K562 (cell line): ENCODE results near the gene LUZP1. TPM values are rescaled to one million over a fixed set of nuclear protein-coding genes. Genes with fewer than 3 reads are reported as not detected.

Source experiments
- CREM ChIP-seq: IDR thresholded peaks from 2 replicates; pipeline ENCODE4 v1.6.1; 2014; ENCODE audit warnings: antibody characterized with exemption, low read depth
- CXXC5 ChIP-seq: fragments of 250-450 bp; sonication (Bioruptor Pico); IDR thresholded peaks from 2 replicates; pipeline ENCODE4 v1.8.0; 2022; ENCODE audit warnings: inconsistent platforms, mild to moderate bottlenecking, moderate library complexity
- DIDO1 ChIP-seq: fragments of 450-650 bp; IDR thresholded peaks from 2 replicates; pipeline ENCODE4 v1.6.1; 2016; ENCODE audit warnings: low read depth, missing biosample characterization, missing genetic modification characterization
- EP400 ChIP-seq: fragments of 450-650 bp; IDR thresholded peaks from 2 replicates; pipeline ENCODE4 v1.6.1; 2017; ENCODE audit warnings: antibody characterized with exemption, mild to moderate bottlenecking, moderate library complexity
- ESRRA ChIP-seq: fragments of 450-650 bp; IDR thresholded peaks from 2 replicates; pipeline ENCODE4 v1.6.1; 2014; ENCODE audit warnings: low read depth, mild to moderate bottlenecking, moderate library complexity, borderline replicate concordance
- GATAD2A ChIP-seq: fragments of 450-650 bp; IDR thresholded peaks from 2 replicates; pipeline ENCODE4 v1.6.1; 2017
- KHSRP ChIP-seq: fragments of 450-650 bp; IDR thresholded peaks from 2 replicates; pipeline ENCODE4 v1.6.1; 2017
- MYC ChIP-seq, 2 experiments: fragments of 250-450 bp in 1 of 2; sonication (Bioruptor Pico) in 1 of 2; IDR thresholded peaks; 2 replicates each; pipeline versions ENCODE4 v1.5.1 to v1.6.1; 2012 to 2021; ENCODE audit warnings: low read depth in 2 of 2, borderline replicate concordance in 1 of 2, improper control_type of control experiment in 1 of 2, low read length in 1 of 2, mild to moderate bottlenecking in 1 of 2, moderate library complexity in 1 of 2
- PHF8 ChIP-seq: fragments of 200-600 bp; sonication (generic); IDR thresholded peaks from 2 replicates; pipeline ENCODE4 v1.6.1; 2012; ENCODE audit warnings: mixed run types, mild to moderate bottlenecking, inconsistent platforms, low read length, moderate library complexity, borderline replicate concordance
- POLR2A ChIP-seq: fragments of 450-650 bp; conservative IDR thresholded peaks from 2 replicates; pipeline ENCODE4 v1.6.1; 2016
- SMC3 ChIP-seq: conservative IDR thresholded peaks from 2 replicates; pipeline ENCODE4 v1.6.1; 2011; ENCODE audit warnings: low read depth, low read length, improper control_type of control experiment; ENCODE audit not compliant: insufficient read depth
- TAF9B ChIP-seq: fragments of 450-650 bp; IDR thresholded peaks from 2 replicates; pipeline ENCODE4 v1.6.1; 2018; ENCODE audit warnings: mild to moderate bottlenecking; ENCODE audit not compliant: partially characterized antibody
- ZBTB1 ChIP-seq: sonication (generic); formaldehyde crosslinking; IDR thresholded peaks from 2 replicates; pipeline ENCODE4 v1.8.1; 2023; ENCODE audit warnings: missing genetic modification reagents, low read depth, mild to moderate bottlenecking, borderline replicate concordance
- ZNF316 ChIP-seq: fragments of 450-650 bp; IDR thresholded peaks from 2 replicates; pipeline ENCODE4 v1.6.1; 2016
- ZNF347 ChIP-seq: fragments of 450-650 bp; formaldehyde crosslinking; IDR thresholded peaks from 2 replicates; pipeline ENCODE4 v1.4.0; 2020; ENCODE audit warnings: low read depth, mild to moderate bottlenecking, moderate library complexity
- ZNF57 ChIP-seq: fragments of 450-650 bp; formaldehyde crosslinking; IDR thresholded peaks from 2 replicates; pipeline ENCODE4 v1.4.0; 2020; ENCODE audit warnings: mild to moderate bottlenecking, moderate library complexity
- polyA plus RNA-seq, 8 experiments: library from polyadenylated mRNA; depleted of rRNA in 4 of 8; stranded (reverse) in 5 of 8; unstranded in 3 of 8; fragments of >200 nt; fragmentation: Nextera tagmentation in 2 of 8; fragmentation: Illumina TruSeq in 1 of 8; extraction: Ambion mirVana in 2 of 8; extraction: Trizol in 1 of 8; gene quantifications; 2 replicates each; pipeline versions ENCODE4 v1.2.1 to v1.2.3, GENCODE V29; 2011 to 2014; ENCODE audit warnings: inconsistent platforms in 1 of 8, missing spikeins in 1 of 8
- total RNA-seq, 7 experiments: library from RNA; depleted of rRNA in 6 of 7; stranded (reverse); fragments of >200 nt in 6 of 7; fragmentation: Illumina TruSeq in 2 of 7; extraction: Trizol in 2 of 7; gene quantifications; 2 replicates each; pipeline versions ENCODE4 v1.2.1 to v1.2.3, GENCODE V29; 2011 to 2021; ENCODE audit warnings: low replicate concordance in 1 of 7
- TF ChIP-seq, protein P1 (sequence below): sonication (generic); formaldehyde crosslinking; IDR thresholded peaks from 2 replicates; pipeline ENCODE4 v1.8.0; 2022; ENCODE audit warnings: mild to moderate bottlenecking, missing genetic modification reagents
- TF ChIP-seq, protein P2 (sequence below), 2 experiments: fragments of 250-450 bp in 1 of 2; fragments of 450-650 bp in 1 of 2; sonication (Bioruptor Pico) in 1 of 2; IDR thresholded peaks; 2 replicates each; pipeline versions ENCODE4 v1.6.1 to v1.8.0; 2016 to 2021; ENCODE audit warnings: mild to moderate bottlenecking in 2 of 2, moderate library complexity in 2 of 2, missing compliant biosample characterization in 1 of 2, missing genetic modification characterization in 1 of 2
- TF ChIP-seq, protein P3 (sequence below): fragments of 200-800 bp; sonication (Bioruptor generic); IDR thresholded peaks from 2 replicates; pipeline ENCODE4 v1.6.1; 2017; ENCODE audit warnings: missing genetic modification characterization, missing compliant biosample characterization

The LUZP1 gene
- total and polyA plus RNA-seq, 9 of the 15 experiments (the other 6 are each of a cell fraction or from before 2014, with no cell fraction given), result 6.5 to 19.1 (median 12.4) TPM

- TF ChIP-seq, protein P1, sequence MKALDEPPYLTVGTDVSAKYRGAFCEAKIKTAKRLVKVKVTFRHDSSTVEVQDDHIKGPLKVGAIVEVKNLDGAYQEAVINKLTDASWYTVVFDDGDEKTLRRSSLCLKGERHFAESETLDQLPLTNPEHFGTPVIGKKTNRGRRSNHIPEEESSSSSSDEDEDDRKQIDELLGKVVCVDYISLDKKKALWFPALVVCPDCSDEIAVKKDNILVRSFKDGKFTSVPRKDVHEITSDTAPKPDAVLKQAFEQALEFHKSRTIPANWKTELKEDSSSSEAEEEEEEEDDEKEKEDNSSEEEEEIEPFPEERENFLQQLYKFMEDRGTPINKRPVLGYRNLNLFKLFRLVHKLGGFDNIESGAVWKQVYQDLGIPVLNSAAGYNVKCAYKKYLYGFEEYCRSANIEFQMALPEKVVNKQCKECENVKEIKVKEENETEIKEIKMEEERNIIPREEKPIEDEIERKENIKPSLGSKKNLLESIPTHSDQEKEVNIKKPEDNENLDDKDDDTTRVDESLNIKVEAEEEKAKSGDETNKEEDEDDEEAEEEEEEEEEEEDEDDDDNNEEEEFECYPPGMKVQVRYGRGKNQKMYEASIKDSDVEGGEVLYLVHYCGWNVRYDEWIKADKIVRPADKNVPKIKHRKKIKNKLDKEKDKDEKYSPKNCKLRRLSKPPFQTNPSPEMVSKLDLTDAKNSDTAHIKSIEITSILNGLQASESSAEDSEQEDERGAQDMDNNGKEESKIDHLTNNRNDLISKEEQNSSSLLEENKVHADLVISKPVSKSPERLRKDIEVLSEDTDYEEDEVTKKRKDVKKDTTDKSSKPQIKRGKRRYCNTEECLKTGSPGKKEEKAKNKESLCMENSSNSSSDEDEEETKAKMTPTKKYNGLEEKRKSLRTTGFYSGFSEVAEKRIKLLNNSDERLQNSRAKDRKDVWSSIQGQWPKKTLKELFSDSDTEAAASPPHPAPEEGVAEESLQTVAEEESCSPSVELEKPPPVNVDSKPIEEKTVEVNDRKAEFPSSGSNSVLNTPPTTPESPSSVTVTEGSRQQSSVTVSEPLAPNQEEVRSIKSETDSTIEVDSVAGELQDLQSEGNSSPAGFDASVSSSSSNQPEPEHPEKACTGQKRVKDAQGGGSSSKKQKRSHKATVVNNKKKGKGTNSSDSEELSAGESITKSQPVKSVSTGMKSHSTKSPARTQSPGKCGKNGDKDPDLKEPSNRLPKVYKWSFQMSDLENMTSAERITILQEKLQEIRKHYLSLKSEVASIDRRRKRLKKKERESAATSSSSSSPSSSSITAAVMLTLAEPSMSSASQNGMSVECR (CRISPR knock-in tag), result peak; percentile 77
- TF ChIP-seq TAF9B, result peak; percentile 72
- TF ChIP-seq GATAD2A, result peak; percentile 29; the same call in 1 of the 2 replicates
- TF ChIP-seq ZNF316, result peak; percentile 97
- peak; percentile 64 for TF ChIP-seq CXXC5 (CRISPR knock-in tag)
- peak; percentile 61; the same call in 1 of the 2 replicates for TF ChIP-seq EP400
- TF ChIP-seq, protein P2, sequence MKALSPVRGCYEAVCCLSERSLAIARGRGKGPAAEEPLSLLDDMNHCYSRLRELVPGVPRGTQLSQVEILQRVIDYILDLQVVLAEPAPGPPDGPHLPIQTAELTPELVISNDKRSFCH (CRISPR knock-in tag; IDR thresholded peaks at IDR 0.05), result no peak
- TF ChIP-seq, protein P2 (tag; IDR thresholded peaks at IDR 0.05), result no peak
- TF ChIP-seq POLR2A, result peak; percentile 88
- no peak for TF ChIP-seq ZNF347
- peak; percentile 83 for TF ChIP-seq ZBTB1 (CRISPR knock-in tag)
- peak; percentile 48; the same call in 1 of the 2 replicates for TF ChIP-seq PHF8
- peak; percentile 95 for TF ChIP-seq CREM
- TF ChIP-seq MYC (IDR thresholded peaks at IDR 0.05; ENCODE audit: low read depth, low read length), result peak; percentile 63
- TF ChIP-seq MYC (CRISPR knock-in tag; IDR thresholded peaks at IDR 0.05; ENCODE audit: borderline replicate concordance, low read depth), result no peak
- peak; percentile 30; the same call in 1 of the 2 replicates for TF ChIP-seq ZNF57
- no peak for TF ChIP-seq DIDO1 (tag)
- TF ChIP-seq, protein P3, sequence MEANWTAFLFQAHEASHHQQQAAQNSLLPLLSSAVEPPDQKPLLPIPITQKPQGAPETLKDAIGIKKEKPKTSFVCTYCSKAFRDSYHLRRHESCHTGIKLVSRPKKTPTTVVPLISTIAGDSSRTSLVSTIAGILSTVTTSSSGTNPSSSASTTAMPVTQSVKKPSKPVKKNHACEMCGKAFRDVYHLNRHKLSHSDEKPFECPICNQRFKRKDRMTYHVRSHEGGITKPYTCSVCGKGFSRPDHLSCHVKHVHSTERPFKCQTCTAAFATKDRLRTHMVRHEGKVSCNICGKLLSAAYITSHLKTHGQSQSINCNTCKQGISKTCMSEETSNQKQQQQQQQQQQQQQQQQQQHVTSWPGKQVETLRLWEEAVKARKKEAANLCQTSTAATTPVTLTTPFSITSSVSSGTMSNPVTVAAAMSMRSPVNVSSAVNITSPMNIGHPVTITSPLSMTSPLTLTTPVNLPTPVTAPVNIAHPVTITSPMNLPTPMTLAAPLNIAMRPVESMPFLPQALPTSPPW (CRISPR knock-in tag), result peak; percentile 21; the same call in 1 of the 2 replicates
- TF ChIP-seq KHSRP, result 0 out of 2 replicates have a peak, but pooled peaks have one; percentile 24
- peak; percentile 74 for TF ChIP-seq ESRRA
- 0 out of 2 replicates have a peak, but pooled peaks have one; percentile 5 for TF ChIP-seq SMC3
Measured at GRCh38 chr1:23168445-23169194, at the start of gene LUZP1 (continued).
